ENCODE data around the gene SGPP2.

GRCh38 chr2:222572751-222573174, 148.4 kb downstream of the SGPP2 start:
- TF ChIP-seq CTCF (IDR thresholded peaks at IDR 0.05), result no peak
- TF ChIP-seq POLR2A (IDR thresholded peaks at IDR 0.05), result no peak
